SK-N-SH (cell line): ENCODE measurements around the gene MORC2. TPM values are rescaled to one million over a fixed set of nuclear protein-coding genes. Genes with fewer than 3 reads are reported as not detected.

Source experiments
- CTCF ChIA-PET: fragments of 300-600, 350-600 bp; formaldehyde crosslinking; extraction: SDS; loops from one replicate; lab custom pipeline; 2021; lab: Yijun Ruan, JAX
- POLR2A ChIA-PET: fragments of 350-600 bp; sonication (Branson Sonifier 250); formaldehyde crosslinking; extraction: SDS; loops from one replicate; lab custom pipeline; 2020; ENCODE audit warnings: antibody characterized with exemption, inconsistent platforms; lab: Yijun Ruan, JAX
- DNase-seq: peaks from one replicate; pipeline ENCODE4 v3.0.0; 2012
- H2AFZ ChIP-seq: fragments of 200-600 bp; sonication (generic); 2 replicates; pipeline ENCODE4 v1.8.1; 2016; ENCODE audit warnings: antibody characterized with exemption, mild to moderate bottlenecking, low read depth
- H3F3A ChIP-seq: fragments of 200-600 bp; sonication (generic); replicated peaks from 2 replicates; pipeline ENCODE3; 2016; ENCODE audit warnings: antibody characterized with exemption, mild to moderate bottlenecking; ENCODE audit not compliant: insufficient read depth
- H3K27ac ChIP-seq, 2 experiments: fragments of 200-500 bp in 1 of 2; fragments of 200-600 bp in 1 of 2; sonication (Bioruptor generic) in 1 of 2; sonication (generic), shearing (Covaris generic) in 1 of 2; 2 replicates each; pipeline versions ENCODE4 v1.5.1 to v1.6.1; 2014 to 2016; ENCODE audit warnings: low read depth in 2 of 2, inconsistent platforms in 1 of 2, low read length in 1 of 2, mild to moderate bottlenecking in 1 of 2, mixed read lengths in 1 of 2
- H3K27me3 ChIP-seq: fragments of 200-600 bp; sonication (generic), shearing (Covaris generic); 2 replicates; pipeline ENCODE4 v1.6.1; 2016; ENCODE audit warnings: mixed run types; ENCODE audit not compliant: insufficient read depth
- H3K36me3 ChIP-seq, 2 experiments: fragments of 200-500 bp in 1 of 2; fragments of 200-600 bp in 1 of 2; sonication (Bioruptor generic) in 1 of 2; sonication (generic) in 1 of 2; replicated peaks in 1 of 2; 2 replicates each; pipeline versions ENCODE3 to v1.5.1; 2014 to 2016; ENCODE audit warnings: low read length in 1 of 2, mild to moderate bottlenecking in 1 of 2; ENCODE audit not compliant: insufficient read depth in 2 of 2, control insufficient read depth in 1 of 2
- H3K4me1 ChIP-seq, 2 experiments: fragments of 200-500 bp in 1 of 2; fragments of 200-600 bp in 1 of 2; sonication (Bioruptor generic) in 1 of 2; sonication (generic), shearing (Covaris generic) in 1 of 2; 2 replicates each; pipeline versions ENCODE4 v1.5.1 to v1.6.1; 2014 to 2016; ENCODE audit warnings: low read depth in 1 of 2, low read length in 1 of 2, mixed run types in 1 of 2; ENCODE audit not compliant: insufficient read depth in 2 of 2, control insufficient read depth in 1 of 2
- H3K4me2 ChIP-seq: fragments of 200-600 bp; sonication (generic), shearing (Covaris generic); 2 replicates; pipeline ENCODE4 v1.6.1; 2017; ENCODE audit warnings: mixed run types
- H3K4me3 ChIP-seq, 2 experiments: fragments of 200-500 bp in 1 of 2; fragments of 200-600 bp in 1 of 2; sonication (Bioruptor generic) in 1 of 2; sonication (generic), shearing (Covaris generic) in 1 of 2; 2 replicates each; pipeline versions ENCODE4 v1.5.1 to v1.8.1; 2014 to 2016; ENCODE audit warnings: low read depth in 2 of 2, inconsistent platforms in 1 of 2, low read length in 1 of 2, mild to moderate bottlenecking in 1 of 2, mixed read lengths in 1 of 2, moderate library complexity in 1 of 2
- H3K79me2 ChIP-seq: fragments of 200-600 bp; sonication (generic); 2 replicates; pipeline ENCODE4 v1.8.1; 2017; ENCODE audit warnings: mild to moderate bottlenecking; ENCODE audit not compliant: insufficient read depth
- H3K9ac ChIP-seq: fragments of 200-600 bp; sonication (generic); 2 replicates; pipeline ENCODE4 v1.6.1; 2017; ENCODE audit warnings: mixed run types
- H3K9me2 ChIP-seq: fragments of 200-600 bp; sonication (generic); 2 replicates; pipeline ENCODE4 v1.6.1; 2017; ENCODE audit warnings: mixed run types
- H3K9me3 ChIP-seq: fragments of 200-600 bp; sonication (generic); 2 replicates; pipeline ENCODE4 v1.6.1; 2017; ENCODE audit warnings: mixed run types, mild to moderate bottlenecking, moderate library complexity
- H4K20me1 ChIP-seq: fragments of 200-600 bp; sonication (generic); 2 replicates; pipeline ENCODE4 v1.6.1; 2017; ENCODE audit warnings: mild to moderate bottlenecking, mixed run types; ENCODE audit not compliant: insufficient read depth
- CHD2 ChIP-seq: fragments of 150-350 bp; IDR thresholded peaks from 2 replicates; pipeline ENCODE4 v1.6.1; 2018; ENCODE audit warnings: low read length; ENCODE audit not compliant: partially characterized antibody
- FOSL2 ChIP-seq: IDR thresholded peaks from 2 replicates; pipeline ENCODE4 v1.4.0; 2012; ENCODE audit warnings: low read depth, mild to moderate bottlenecking, moderate library complexity, borderline replicate concordance
- FOXJ3 ChIP-seq: sonication (generic); formaldehyde crosslinking; IDR thresholded peaks from 2 replicates; pipeline ENCODE4 v1.5.1; 2020; ENCODE audit warnings: mild to moderate bottlenecking, missing genetic modification reagents
- GABPA ChIP-seq: IDR thresholded peaks from 2 replicates; pipeline ENCODE4 v1.4.0; 2012; ENCODE audit warnings: low read depth, mild to moderate bottlenecking
- GATA2 ChIP-seq: sonication (generic); formaldehyde crosslinking; IDR thresholded peaks from 2 replicates; pipeline ENCODE4 v1.5.0; 2020; ENCODE audit warnings: mild to moderate bottlenecking, missing genetic modification reagents
- JUND ChIP-seq: IDR thresholded peaks from 2 replicates; pipeline ENCODE4 v1.4.0; 2012
- POLR2AphosphoS5 ChIP-seq: IDR thresholded peaks from 2 replicates; pipeline ENCODE4 v1.6.1; 2012; ENCODE audit warnings: low read depth, low read length
- RAD21 ChIP-seq: IDR thresholded peaks from 2 replicates; pipeline ENCODE4 v1.6.1; 2012; ENCODE audit warnings: mild to moderate bottlenecking, low read length
- RFX5 ChIP-seq: IDR thresholded peaks from 2 replicates; pipeline ENCODE4 v1.6.1; 2012; ENCODE audit warnings: mild to moderate bottlenecking, improper control_type of control experiment, low read length
- RXRA ChIP-seq: IDR thresholded peaks from 2 replicates; pipeline ENCODE4 v1.4.0; 2012; ENCODE audit warnings: low read depth, mild to moderate bottlenecking, borderline replicate concordance
- SIN3A ChIP-seq: IDR thresholded peaks from 2 replicates; pipeline ENCODE4 v1.6.1; 2012; ENCODE audit warnings: low read depth, mild to moderate bottlenecking, low read length, moderate library complexity, borderline replicate concordance
- TCF12 ChIP-seq: IDR thresholded peaks from 2 replicates; pipeline ENCODE4 v1.4.0; 2012
- YY1 ChIP-seq: IDR thresholded peaks from 2 replicates; pipeline ENCODE4 v1.4.0; 2012; ENCODE audit warnings: low read depth, mild to moderate bottlenecking
- WGBS: methylation state at CpG from one replicate; pipeline ENCODE4 v1.1.6; 2017; ENCODE audit warnings: low lambda C conversion rate; 5-methylcytosine and 5-hydroxymethylcytosine counted together
- polyA plus RNA-seq, 3 experiments: library from polyadenylated mRNA; depleted of rRNA; stranded (reverse); fragments of >200 nt; gene quantifications; 2 replicates each; pipeline ENCODE4 v1.2.3, GENCODE V29; 2012
- TF ChIP-seq, protein P1 (sequence below): IDR thresholded peaks from 2 replicates; pipeline ENCODE4; 2012
- TF ChIP-seq, protein P2 (sequence below): fragments of 200-600 bp; sonication (generic); IDR thresholded peaks from 2 replicates; pipeline ENCODE4 v1.6.1; 2017; ENCODE audit warnings: antibody characterized with exemption, mild to moderate bottlenecking, moderate library complexity
- TF ChIP-seq, protein P3 (sequence below): fragments of 150-350 bp; IDR thresholded peaks from 2 replicates; pipeline ENCODE4 v1.6.1; 2016; ENCODE audit warnings: mild to moderate bottlenecking, low read depth, low read length
- TF ChIP-seq, protein P4 (sequence below): IDR thresholded peaks from 2 replicates; pipeline ENCODE4 v1.4.0; 2012; ENCODE audit warnings: low read depth
- TF ChIP-seq, protein P5 (sequence below): IDR thresholded peaks from 2 replicates; pipeline ENCODE4 v1.6.1; 2012; ENCODE audit warnings: mild to moderate bottlenecking, low read depth, low read length, moderate library complexity

The MORC2 gene
- polyA plus RNA-seq, 1 of the 3 experiments (the other 2 are of a cell fraction) = 8.3 TPM

DNA sequence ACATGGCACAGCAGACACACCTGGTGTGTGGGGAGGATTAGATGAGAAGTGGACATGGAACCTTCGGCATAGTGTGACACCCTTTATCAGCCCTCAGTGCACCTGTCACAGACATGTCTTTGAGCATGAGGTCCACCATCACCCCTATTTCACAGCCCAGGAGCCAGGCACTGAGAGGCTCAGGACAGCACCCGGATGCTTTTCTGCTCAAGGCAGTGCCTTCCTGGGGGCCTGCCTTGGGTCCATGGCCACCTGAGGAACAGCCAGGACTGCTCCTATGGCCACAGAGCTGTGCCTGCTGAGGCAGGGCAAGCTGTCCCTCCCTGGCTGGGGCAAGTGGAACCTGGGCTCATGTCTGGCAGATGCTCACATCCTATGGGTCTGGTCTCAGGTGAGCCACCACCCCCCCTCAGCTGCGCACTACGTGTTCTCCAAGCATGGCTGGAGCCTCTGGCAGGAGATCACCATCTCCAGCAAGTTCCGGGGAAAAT lies 75.8 kb downstream of the MORC2 start:
- Histone ChIP-seq H3K4me2 (no peak overlapping the region), H3K79me2 (no peaks in the 10 kb centered on the region)
- 94% methylated on average over 2 of the region's 5 CpGs for WGBS
- POLR2A ChIA-PET = no interaction called here
- TF ChIP-seq, protein P1, sequence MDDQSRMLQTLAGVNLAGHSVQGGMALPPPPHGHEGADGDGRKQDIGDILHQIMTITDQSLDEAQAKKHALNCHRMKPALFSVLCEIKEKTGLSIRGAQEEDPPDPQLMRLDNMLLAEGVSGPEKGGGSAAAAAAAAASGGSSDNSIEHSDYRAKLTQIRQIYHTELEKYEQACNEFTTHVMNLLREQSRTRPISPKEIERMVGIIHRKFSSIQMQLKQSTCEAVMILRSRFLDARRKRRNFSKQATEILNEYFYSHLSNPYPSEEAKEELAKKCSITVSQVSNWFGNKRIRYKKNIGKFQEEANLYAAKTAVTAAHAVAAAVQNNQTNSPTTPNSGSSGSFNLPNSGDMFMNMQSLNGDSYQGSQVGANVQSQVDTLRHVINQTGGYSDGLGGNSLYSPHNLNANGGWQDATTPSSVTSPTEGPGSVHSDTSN = no peak
- TF ChIP-seq POLR2AphosphoS5 (no peak), JUND (no peak), GATA2 (no peak), CHD2 (no peak), SIN3A (no peak), RXRA (no peak), RFX5 (no peak), GABPA (no peak), FOXJ3 (CRISPR knock-in tag) (no peak), RAD21 (no peak), TCF12 (no peak), YY1 (no peak), FOSL2 (no peak)
- TF ChIP-seq, protein P2, sequence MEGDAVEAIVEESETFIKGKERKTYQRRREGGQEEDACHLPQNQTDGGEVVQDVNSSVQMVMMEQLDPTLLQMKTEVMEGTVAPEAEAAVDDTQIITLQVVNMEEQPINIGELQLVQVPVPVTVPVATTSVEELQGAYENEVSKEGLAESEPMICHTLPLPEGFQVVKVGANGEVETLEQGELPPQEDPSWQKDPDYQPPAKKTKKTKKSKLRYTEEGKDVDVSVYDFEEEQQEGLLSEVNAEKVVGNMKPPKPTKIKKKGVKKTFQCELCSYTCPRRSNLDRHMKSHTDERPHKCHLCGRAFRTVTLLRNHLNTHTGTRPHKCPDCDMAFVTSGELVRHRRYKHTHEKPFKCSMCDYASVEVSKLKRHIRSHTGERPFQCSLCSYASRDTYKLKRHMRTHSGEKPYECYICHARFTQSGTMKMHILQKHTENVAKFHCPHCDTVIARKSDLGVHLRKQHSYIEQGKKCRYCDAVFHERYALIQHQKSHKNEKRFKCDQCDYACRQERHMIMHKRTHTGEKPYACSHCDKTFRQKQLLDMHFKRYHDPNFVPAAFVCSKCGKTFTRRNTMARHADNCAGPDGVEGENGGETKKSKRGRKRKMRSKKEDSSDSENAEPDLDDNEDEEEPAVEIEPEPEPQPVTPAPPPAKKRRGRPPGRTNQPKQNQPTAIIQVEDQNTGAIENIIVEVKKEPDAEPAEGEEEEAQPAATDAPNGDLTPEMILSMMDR = no peak
- TF ChIP-seq, protein P3, sequence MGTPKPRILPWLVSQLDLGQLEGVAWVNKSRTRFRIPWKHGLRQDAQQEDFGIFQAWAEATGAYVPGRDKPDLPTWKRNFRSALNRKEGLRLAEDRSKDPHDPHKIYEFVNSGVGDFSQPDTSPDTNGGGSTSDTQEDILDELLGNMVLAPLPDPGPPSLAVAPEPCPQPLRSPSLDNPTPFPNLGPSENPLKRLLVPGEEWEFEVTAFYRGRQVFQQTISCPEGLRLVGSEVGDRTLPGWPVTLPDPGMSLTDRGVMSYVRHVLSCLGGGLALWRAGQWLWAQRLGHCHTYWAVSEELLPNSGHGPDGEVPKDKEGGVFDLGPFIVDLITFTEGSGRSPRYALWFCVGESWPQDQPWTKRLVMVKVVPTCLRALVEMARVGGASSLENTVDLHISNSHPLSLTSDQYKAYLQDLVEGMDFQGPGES = no peak
- TF ChIP-seq, protein P4, sequence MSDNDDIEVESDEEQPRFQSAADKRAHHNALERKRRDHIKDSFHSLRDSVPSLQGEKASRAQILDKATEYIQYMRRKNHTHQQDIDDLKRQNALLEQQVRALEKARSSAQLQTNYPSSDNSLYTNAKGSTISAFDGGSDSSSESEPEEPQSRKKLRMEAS = no peak
- TF ChIP-seq, protein P5, sequence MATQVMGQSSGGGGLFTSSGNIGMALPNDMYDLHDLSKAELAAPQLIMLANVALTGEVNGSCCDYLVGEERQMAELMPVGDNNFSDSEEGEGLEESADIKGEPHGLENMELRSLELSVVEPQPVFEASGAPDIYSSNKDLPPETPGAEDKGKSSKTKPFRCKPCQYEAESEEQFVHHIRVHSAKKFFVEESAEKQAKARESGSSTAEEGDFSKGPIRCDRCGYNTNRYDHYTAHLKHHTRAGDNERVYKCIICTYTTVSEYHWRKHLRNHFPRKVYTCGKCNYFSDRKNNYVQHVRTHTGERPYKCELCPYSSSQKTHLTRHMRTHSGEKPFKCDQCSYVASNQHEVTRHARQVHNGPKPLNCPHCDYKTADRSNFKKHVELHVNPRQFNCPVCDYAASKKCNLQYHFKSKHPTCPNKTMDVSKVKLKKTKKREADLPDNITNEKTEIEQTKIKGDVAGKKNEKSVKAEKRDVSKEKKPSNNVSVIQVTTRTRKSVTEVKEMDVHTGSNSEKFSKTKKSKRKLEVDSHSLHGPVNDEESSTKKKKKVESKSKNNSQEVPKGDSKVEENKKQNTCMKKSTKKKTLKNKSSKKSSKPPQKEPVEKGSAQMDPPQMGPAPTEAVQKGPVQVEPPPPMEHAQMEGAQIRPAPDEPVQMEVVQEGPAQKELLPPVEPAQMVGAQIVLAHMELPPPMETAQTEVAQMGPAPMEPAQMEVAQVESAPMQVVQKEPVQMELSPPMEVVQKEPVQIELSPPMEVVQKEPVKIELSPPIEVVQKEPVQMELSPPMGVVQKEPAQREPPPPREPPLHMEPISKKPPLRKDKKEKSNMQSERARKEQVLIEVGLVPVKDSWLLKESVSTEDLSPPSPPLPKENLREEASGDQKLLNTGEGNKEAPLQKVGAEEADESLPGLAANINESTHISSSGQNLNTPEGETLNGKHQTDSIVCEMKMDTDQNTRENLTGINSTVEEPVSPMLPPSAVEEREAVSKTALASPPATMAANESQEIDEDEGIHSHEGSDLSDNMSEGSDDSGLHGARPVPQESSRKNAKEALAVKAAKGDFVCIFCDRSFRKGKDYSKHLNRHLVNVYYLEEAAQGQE = no peak
- TF ChIP-seq, all 33 proteins: peak for 0
- H3F3A ChIP-seq = no peaks in the 10 kb centered on the region
- H3K27ac ChIP-seq = no peak overlapping the region
- no peaks in the 10 kb centered on the region for H3K9me2 ChIP-seq
- CTCF ChIA-PET = interaction anchor here (1.2 to 5.3 kb wide), 3 partner anchors 27 to 129 kb away, joined by 4 to 33 read pairs (median 22); no protein-coding TSS in a partner anchor
- no peaks in the 10 kb centered on the region for H3K4me1 ChIP-seq
- H3K4me3 ChIP-seq = no peak overlapping the region
- H2AFZ ChIP-seq = no peak overlapping the region
- H3K9me3 ChIP-seq = 0 out of 2 replicates have a peak, but pooled peaks cover under 1% of the 10 kb centered on the region
- no peak overlapping the region for H3K9ac ChIP-seq
- no peaks in the 10 kb centered on the region for H3K36me3 ChIP-seq
- DNase-seq = no peak
- no peaks in the 10 kb centered on the region for H4K20me1 ChIP-seq
- no peaks in the 10 kb centered on the region for H3K27me3 ChIP-seq
